DOHH2 (cell line): Measurements from ENCODE around the gene PITPNM1.

Experiments
- H3F3A ChIP-seq: fragments of 200-600 bp; sonication (generic), shearing (Covaris generic); 2 replicates; pipeline ENCODE4 v1.6.0; 2016; ENCODE audit warnings: antibody characterized with exemption, mild to moderate bottlenecking; ENCODE audit not compliant: control insufficient read depth, insufficient read depth
- H3K27ac ChIP-seq: fragments of 200-600 bp; sonication (generic); 2 replicates; pipeline ENCODE4 v1.5.1; 2014; ENCODE audit warnings: low read depth, mild to moderate bottlenecking, low read length, moderate library complexity
- H3K27me3 ChIP-seq: fragments of 200-600 bp; sonication (generic); 2 replicates; pipeline ENCODE4 v1.6.1; 2014; ENCODE audit warnings: mild to moderate bottlenecking, low read length, mixed read lengths; ENCODE audit not compliant: control insufficient read depth
- H3K36me3 ChIP-seq: fragments of 200-600 bp; sonication (generic); 2 replicates; pipeline ENCODE4 v1.6.1; 2014; ENCODE audit warnings: mild to moderate bottlenecking, low read length, moderate library complexity, mixed read lengths; ENCODE audit not compliant: control insufficient read depth
- H3K4me1 ChIP-seq: fragments of 200-600 bp; sonication (generic); 2 replicates; pipeline ENCODE4 v1.6.1; 2014; ENCODE audit warnings: mild to moderate bottlenecking, low read length, mixed read lengths; ENCODE audit not compliant: control insufficient read depth
- H3K4me2 ChIP-seq: fragments of 200-600 bp; sonication (generic); 2 replicates; pipeline ENCODE4 v1.6.0; 2014; ENCODE audit warnings: mild to moderate bottlenecking, low read length, moderate library complexity
- H3K4me3 ChIP-seq: fragments of 200-600 bp; sonication (generic); 2 replicates; pipeline ENCODE4 v1.5.1; 2014; ENCODE audit warnings: mild to moderate bottlenecking, low read length, mixed read lengths
- H3K79me2 ChIP-seq: fragments of 200-600 bp; sonication (generic); 2 replicates; pipeline ENCODE4 v1.6.1; 2014; ENCODE audit warnings: mild to moderate bottlenecking, low read length, mixed read lengths; ENCODE audit not compliant: control insufficient read depth
- H3K9me2 ChIP-seq: fragments of 200-600 bp; sonication (generic); replicated peaks from 2 replicates; pipeline ENCODE4 v1.6.1; 2014; ENCODE audit warnings: mild to moderate bottlenecking, low read length, mixed read lengths; ENCODE audit not compliant: control insufficient read depth
- H3K9me3 ChIP-seq: fragments of 200-600 bp; sonication (generic); 2 replicates; pipeline ENCODE4 v1.6.1; 2014; ENCODE audit warnings: antibody characterized with exemption, low read length, mixed read lengths; ENCODE audit not compliant: control insufficient read depth, insufficient read depth
- H4K20me1 ChIP-seq: fragments of 200-600 bp; sonication (generic); 2 replicates; pipeline ENCODE4 v1.6.0; 2014; ENCODE audit warnings: low read depth, mild to moderate bottlenecking, antibody characterized with exemption, low read length, moderate library complexity; ENCODE audit not compliant: control insufficient read depth, insufficient read depth
- CTCF ChIP-seq: fragments of 200-600 bp; sonication (generic); IDR thresholded peaks from one replicate; pipeline ENCODE4 v1.5.1; 2014; ENCODE audit warnings: antibody characterized with exemption, mild to moderate bottlenecking, low read depth, low read length; ENCODE audit not compliant: poor library complexity, severe bottlenecking
- EZH2phosphoT487 ChIP-seq: fragments of 200-600 bp; sonication (generic); IDR thresholded peaks from 2 replicates; pipeline ENCODE4 v1.6.1; 2017; ENCODE audit warnings: borderline replicate concordance, mild to moderate bottlenecking, antibody characterized with exemption, low read length, moderate library complexity, mixed read lengths

The PITPNM1 gene

GRCh38 chr11:67492069-67492727 is 13.0 kb downstream of the PITPNM1 start:
- TF ChIP-seq CTCF (no peak), EZH2phosphoT487 (no peak)
- H3K27me3 ChIP-seq = no peaks in the 10 kb centered on the region
- H3F3A ChIP-seq = peaks cover 7% of the 10 kb centered on the region; the same call in 1 of the 2 replicates
- H3K4me3 ChIP-seq = no peak overlapping the region
- H3K9me3 ChIP-seq = no peaks in the 10 kb centered on the region
- H3K36me3 ChIP-seq = peaks cover 79% of the 10 kb centered on the region
- H3K9me2 ChIP-seq = no peaks in the 10 kb centered on the region
- H3K27ac ChIP-seq = no peak overlapping the region
- H4K20me1 ChIP-seq = no peaks in the 10 kb centered on the region
- H3K4me2 ChIP-seq = no peak overlapping the region
- H3K79me2 ChIP-seq = peaks cover 12% of the 10 kb centered on the region
- H3K4me1 ChIP-seq = no peaks in the 10 kb centered on the region

- Histone ChIP-seq H3K27ac (no peak overlapping the region), H3K9me2 (no peaks in the 10 kb centered on the region), H4K20me1 (no peaks in the 10 kb centered on the region), H3K36me3 (peaks cover 86% of the 10 kb centered on the region), H3K79me2 (peaks cover 19% of the 10 kb centered on the region), H3K27me3 (no peaks in the 10 kb centered on the region), H3K4me1 (peaks cover 6% of the 10 kb centered on the region), H3K9me3 (no peaks in the 10 kb centered on the region), H3K4me2 (no peak overlapping the region), H3K4me3 (no peak overlapping the region), H3F3A (peaks cover 7% of the 10 kb centered on the region)
- no peak for TF ChIP-seq EZH2phosphoT487
- TF ChIP-seq CTCF = no peak
Observed at GRCh38 chr11:67491276-67492068, 13.7 kb downstream of the PITPNM1 start.

GRCh38 chr11:67490727-67491065 is 14.5 kb downstream of the PITPNM1 start:
- Histone ChIP-seq H3K9me2 (no peaks in the 10 kb centered on the region), H3K79me2 (peaks cover 24% of the 10 kb centered on the region), H3F3A (peaks cover 11% of the 10 kb centered on the region), H3K36me3 (peaks cover 84% of the 10 kb centered on the region), H3K27me3 (no peaks in the 10 kb centered on the region), H3K4me3 (no peak overlapping the region), H3K4me1 (peaks cover 13% of the 10 kb centered on the region), H4K20me1 (no peaks in the 10 kb centered on the region), H3K9me3 (no peaks in the 10 kb centered on the region), H3K4me2 (no peak overlapping the region), H3K27ac (no peak overlapping the region)
- no peak for TF ChIP-seq EZH2phosphoT487
- TF ChIP-seq CTCF = no peak
